AG04450 (cell line): ENCODE measurements around the gene CDCA5. TPM values are rescaled to one million over a fixed set of nuclear protein-coding genes. Genes with fewer than 3 reads are reported as not detected.

Experiments used
- CTCF ChIA-PET: fragments of 300-600, 350-600 bp; formaldehyde crosslinking; extraction: SDS; loops from one replicate; lab custom pipeline; 2022; ENCODE audit warnings: antibody characterized with exemption, inconsistent platforms; lab: Charles Lee
- POLR2A ChIA-PET: fragments of 350-600 bp; formaldehyde crosslinking; extraction: SDS; loops from one replicate; lab custom pipeline; 2021; ENCODE audit warnings: antibody characterized with exemption, inconsistent platforms; lab: Yijun Ruan, JAX
- DNase-seq: peaks from one replicate; pipeline ENCODE4 v3.0.0-alpha.2; 2011; ENCODE audit warnings: low read depth, low spot score
- H3K27ac ChIP-seq: one replicate; pipeline ENCODE4 v1.5.1; 2012; ENCODE audit warnings: low read depth, low read length, control low read depth
- H3K27me3 ChIP-seq: one replicate; pipeline ENCODE4 v1.6.0; 2012; ENCODE audit warnings: low read length; ENCODE audit not compliant: control insufficient read depth, insufficient read depth
- H3K4me3 ChIP-seq: 2 replicates; pipeline ENCODE4 v1.5.1; 2011; ENCODE audit warnings: mild to moderate bottlenecking, low read depth, low read length, control low read depth
- H3K9me3 ChIP-seq: 2 replicates; pipeline ENCODE4 v1.5.1; 2012; ENCODE audit warnings: low read length; ENCODE audit not compliant: control insufficient read depth, insufficient read depth
- CTCF ChIP-seq: IDR thresholded peaks from 2 replicates; pipeline ENCODE4 v1.5.1; 2011; ENCODE audit warnings: low read depth, low read length, control low read depth, inconsistent platforms
- polyA plus RNA-seq: library from polyadenylated mRNA; depleted of rRNA; stranded (reverse); fragments of >200 nt; gene quantifications from 2 replicates; pipeline ENCODE4 v1.2.3, GENCODE V29; 2011

Gene CDCA5
- polyA plus RNA-seq, 1 experiment, result 5.2 TPM

GRCh38 chr11:65087827-65088226 lies 4.0 kb upstream of the CDCA5 start:
- H3K27ac ChIP-seq, result no peak overlapping the region
- CTCF ChIA-PET, result no interaction called here
- no peak overlapping the region for H3K4me3 ChIP-seq
- no peaks in the 10 kb centered on the region for H3K27me3 ChIP-seq
- no peak for DNase-seq
- POLR2A ChIA-PET, result no interaction called here
- TF ChIP-seq CTCF, result no peak
- no peaks in the 10 kb centered on the region; the same call in 1 of the 2 replicates for H3K9me3 ChIP-seq

DNA sequence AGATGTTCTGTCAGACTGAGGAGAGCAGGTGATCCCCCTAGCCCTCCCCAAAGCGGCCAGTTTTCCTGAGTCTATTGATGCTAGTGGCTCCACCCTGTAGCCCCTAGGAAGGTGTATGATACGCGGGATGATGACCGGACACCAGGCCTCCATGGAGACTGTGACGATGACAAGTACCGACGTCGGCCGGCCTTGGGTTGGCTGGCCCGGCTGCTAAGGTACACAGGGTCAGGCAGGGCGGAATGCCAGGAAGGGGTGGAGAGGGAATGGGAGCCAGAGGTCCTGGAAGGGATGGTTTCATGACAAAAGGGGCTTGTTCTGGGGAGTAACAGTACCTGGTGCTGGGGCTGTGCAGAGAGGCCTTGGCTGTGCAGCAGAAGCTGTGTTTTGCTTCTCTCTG lies 3.4 kb upstream of the CDCA5 start:
- H3K27ac ChIP-seq, result no peak overlapping the region
- no peaks in the 10 kb centered on the region; the same call in 1 of the 2 replicates for H3K9me3 ChIP-seq
- no peak for DNase-seq
- ChIA-PET CTCF (no interaction called here), POLR2A (no interaction called here)
- no peak overlapping the region for H3K4me3 ChIP-seq
- no peak for TF ChIP-seq CTCF
- H3K27me3 ChIP-seq, result no peaks in the 10 kb centered on the region

GRCh38 chr11:65086809-65087208 lies 3.0 kb upstream of the CDCA5 start:
- no peak for TF ChIP-seq CTCF
- ChIA-PET CTCF (no interaction called here), POLR2A (no interaction called here)
- Histone ChIP-seq H3K4me3 (no peak overlapping the region), H3K9me3 (no peaks in the 10 kb centered on the region; the same call in 1 of the 2 replicates), H3K27ac (no peak overlapping the region), H3K27me3 (no peaks in the 10 kb centered on the region)
- DNase-seq, result no peak

DNA sequence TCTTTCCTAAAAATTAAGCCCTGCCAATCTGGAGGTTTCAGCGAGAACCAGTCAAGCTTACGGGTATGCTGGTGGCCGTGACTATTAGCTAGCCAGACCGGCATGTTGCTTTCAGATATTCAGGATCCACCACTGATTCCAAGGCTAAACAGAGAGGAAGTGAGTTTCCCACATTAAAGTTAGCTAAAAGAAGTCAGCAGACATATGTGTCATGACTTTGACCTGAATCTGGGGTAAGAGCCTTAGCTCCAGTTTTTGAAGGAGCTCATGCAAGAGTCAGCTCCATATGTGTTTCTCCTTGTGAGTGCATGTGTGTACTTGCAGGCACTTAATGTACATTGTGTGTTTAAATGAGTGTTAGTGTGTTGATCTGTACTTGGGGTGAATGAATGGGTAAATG lies 1.6 kb upstream of the CDCA5 start:
- Histone ChIP-seq H3K9me3 (no peaks in the 10 kb centered on the region; the same call in 1 of the 2 replicates), H3K27me3 (no peaks in the 10 kb centered on the region), H3K27ac (no peak overlapping the region), H3K4me3 (no peak overlapping the region; the same call in 1 of the 2 replicates)
- ChIA-PET POLR2A (no interaction called here), CTCF (interaction anchor here (1.1 kb wide), 1 partner anchor 28 kb away, joined by 5 read pairs; no protein-coding TSS in a partner anchor)
- TF ChIP-seq CTCF, result no peak
- no peak for DNase-seq

- Histone ChIP-seq H3K9me3 (no peaks in the 10 kb centered on the region; the same call in 1 of the 2 replicates), H3K4me3 (peak overlapping the region; percentile 94), H3K27me3 (no peaks in the 10 kb centered on the region), H3K27ac (peak overlapping the region; percentile 98)
- ChIA-PET POLR2A (no interaction called here), CTCF (interaction anchor here (1.1 kb wide), 1 partner anchor 29 kb away, joined by 5 read pairs; no protein-coding TSS in a partner anchor)
- no peak for DNase-seq
- TF ChIP-seq CTCF, result no peak
Observed at GRCh38 chr11:65084598-65085375, 947 bp upstream of the CDCA5 start.
